GM12872 (cell line): ENCODE results near the gene ZCCHC7.

Source experiments
- CTCF ChIP-seq: IDR thresholded peaks from 3 replicates; pipeline ENCODE4 v1.5.1; 2011; ENCODE audit warnings: low read depth, mild to moderate bottlenecking, low read length, moderate library complexity; ENCODE audit not compliant: insufficient read depth

The ZCCHC7 gene

GRCh38 chr9:37212435-37212834 lies 92.1 kb downstream of the ZCCHC7 start:
- TF ChIP-seq CTCF: no peak

DNA sequence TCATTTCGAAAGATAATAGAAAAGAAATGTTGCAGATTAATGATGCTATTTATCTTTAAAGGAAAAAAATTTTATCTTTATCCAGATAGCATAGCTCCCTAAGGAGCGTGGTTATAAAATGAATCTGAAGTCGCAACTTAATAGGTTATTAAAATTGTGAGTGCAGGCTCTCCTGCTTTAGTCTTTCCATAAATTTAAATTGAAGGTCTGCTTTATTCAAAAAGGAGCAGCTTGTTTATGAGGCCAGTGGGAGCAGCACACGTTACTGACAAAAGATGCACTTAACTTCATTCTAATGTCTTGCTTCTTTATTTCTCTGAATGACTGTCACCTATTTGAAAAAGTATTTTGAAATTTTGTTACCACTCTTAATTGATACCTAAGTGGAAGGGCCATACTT lies 95.0 kb downstream of the ZCCHC7 start:
- no peak for TF ChIP-seq CTCF

- no peak for TF ChIP-seq CTCF
Observed at GRCh38 chr9:37215830-37216229, 95.5 kb downstream of the ZCCHC7 start.

- no peak for TF ChIP-seq CTCF
Observed at GRCh38 chr9:37217161-37217560, 96.8 kb downstream of the ZCCHC7 start.

- TF ChIP-seq CTCF: no peak
Observed at GRCh38 chr9:37218800-37219425, 98.5 kb downstream of the ZCCHC7 start.

- no peak for TF ChIP-seq CTCF
Observed at GRCh38 chr9:37220971-37221370, 100.6 kb downstream of the ZCCHC7 start.

GRCh38 chr9:37221489-37222106 lies 101.2 kb downstream of the ZCCHC7 start:
- no peak for TF ChIP-seq CTCF
